Measurements from ENCODE around the gene PLA2G2C.

- no peak for TF ChIP-seq FOSL1 (CRISPR knock-in tag; IDR thresholded peaks at IDR 0.05; ENCODE audit: borderline replicate concordance)
- no peak for TF ChIP-seq ZNF207 (IDR thresholded peaks at IDR 0.05; ENCODE audit: borderline replicate concordance)
- no peak for TF ChIP-seq ZNF138 (CRISPR knock-in tag; IDR thresholded peaks at IDR 0.05; ENCODE audit: low read depth)
- TF ChIP-seq RAD51 (IDR thresholded peaks at IDR 0.05; ENCODE audit: borderline replicate concordance): no peak
- TF ChIP-seq SIN3A (IDR thresholded peaks at IDR 0.05; ENCODE audit: borderline replicate concordance, low read depth, low read length): no peak
- no peak for TF ChIP-seq U2AF1 (optimal IDR thresholded peaks at IDR 0.05; ENCODE audit: low read depth, low read length)
- no peak for TF ChIP-seq MAFK (conservative IDR thresholded peaks at IDR 0.05 in 1 of 2, IDR thresholded peaks at IDR 0.05 in 1 of 2; ENCODE audit: low read length in 2 of 2)
- no peak for TF ChIP-seq POLR2AphosphoS2 (IDR thresholded peaks at IDR 0.05; ENCODE audit: low read depth, low read length)
- TF ChIP-seq KDM5A (IDR thresholded peaks at IDR 0.05; ENCODE audit: borderline replicate concordance, low read length): no peak
- no peak for TF ChIP-seq POLR2A (IDR thresholded peaks at IDR 0.05; ENCODE audit: insufficient read depth in 1 of 2, low read depth in 2 of 2, low read length in 2 of 2)
- TF ChIP-seq ZBTB21 (CRISPR knock-in tag; IDR thresholded peaks at IDR 0.05): no peak
Measured at GRCh38 chr1:20139776-20140612, 46.3 kb downstream of the PLA2G2C start.

Data from HepG2 (cell line).